GM20000 (cell line): ENCODE data around the gene RAPGEF1.

Experiments
- DNase-seq: peaks from one replicate; pipeline ENCODE4 v3.0.0; 2012; ENCODE audit warnings: low spot score
- CTCF ChIP-seq: IDR thresholded peaks from 2 replicates; pipeline ENCODE4 v1.5.1; 2012; ENCODE audit warnings: mild to moderate bottlenecking, control low read depth; ENCODE audit errors: extremely low read depth, missing control alignments

Gene RAPGEF1

GRCh38 chr9:131745610-131746009 lies 5.7 kb upstream of the RAPGEF1 start:
- no peak for DNase-seq

GRCh38 chr9:131744720-131745201 lies 4.9 kb upstream of the RAPGEF1 start:
- no peak for TF ChIP-seq CTCF
- no peak for DNase-seq

More at GRCh38 chr9:131745610-131746009, 5.7 kb upstream of the RAPGEF1 start:
- no peak for TF ChIP-seq CTCF

- no peak for DNase-seq
- TF ChIP-seq CTCF: no peak
Measured at GRCh38 chr9:131744171-131744719, 4.4 kb upstream of the RAPGEF1 start.

GRCh38 chr9:131743501-131743900 lies 3.6 kb upstream of the RAPGEF1 start:
- no peak for TF ChIP-seq CTCF
- no peak for DNase-seq

- no peak for DNase-seq
- TF ChIP-seq CTCF: no peak
Measured at GRCh38 chr9:131743096-131743495, 3.2 kb upstream of the RAPGEF1 start.

GRCh38 chr9:131740898-131741297 lies 1.0 kb upstream of the RAPGEF1 start:
- no peak for TF ChIP-seq CTCF
- DNase-seq: no peak

GRCh38 chr9:131739133-131739958 lies 530 bp downstream of the RAPGEF1 start:
- DNase-seq: peak; percentile 82
- TF ChIP-seq CTCF: no peak
